HepG2 (cell line): ENCODE data around the gene CTNNA2. TPM values are rescaled to one million over a fixed set of nuclear protein-coding genes. Genes with fewer than 3 reads are reported as not detected.

Source experiments
- ATAC-seq: fragments of 200-7000 bp; cut with Tn5 transposase; 3 replicates; pipeline ENCODE4 v1.9.1; 2020; ENCODE audit warnings: mild to moderate bottlenecking, moderate library complexity
- BruUV-seq: library from RNA; stranded (reverse); fragments of 400-500 nt; replicated peaks from 2 replicates; lab custom pipeline; 2021; lab: Mats Ljungman, UMichigan
- CTCF ChIA-PET: fragments of 300-600 bp; formaldehyde crosslinking; extraction: SDS; loops from one replicate; lab custom pipeline; 2021; ENCODE audit warnings: low total read pairs, inconsistent platforms, low intra/inter-chr PET ratio; lab: Yijun Ruan, JAX
- POLR2A ChIA-PET: fragments of 350-600 bp; sonication (Branson Sonifier 250); formaldehyde crosslinking; loops from one replicate; lab custom pipeline; 2020; ENCODE audit warnings: antibody characterized with exemption, inconsistent platforms; lab: Yijun Ruan, JAX
- DNase-seq: peaks from one replicate; pipeline ENCODE4 v3.0.0-alpha.2; 2015; ENCODE audit warnings: low spot score
- FAIRE-seq: peaks from 3 replicates; lab custom pipeline; 2011; peaks lifted over from hg19 to GRCh38; lab: Jason Lieb, UNC
- H2AFZ ChIP-seq: one replicate; pipeline ENCODE4 v1.6.1; 2011; ENCODE audit warnings: low read length, inconsistent platforms
- H3K27ac ChIP-seq: fragments of 300-600 bp; 3 replicates; pipeline ENCODE4 v1.8.0; 2011; ENCODE audit warnings: mixed run types, mild to moderate bottlenecking, mixed read lengths, low read length, inconsistent platforms; ENCODE audit not compliant: insufficient read depth; ENCODE audit errors: extremely low read length
- H3K27me3 ChIP-seq, 2 experiments: fragments of 200-600 bp in 1 of 2; 2 replicates in 1 of 2; 3 replicates in 1 of 2; pipeline versions ENCODE4 v1.6.0 to v1.8.0; 2011; ENCODE audit warnings: low read length in 2 of 2, mild to moderate bottlenecking in 2 of 2, moderate library complexity in 2 of 2, inconsistent platforms in 1 of 2; ENCODE audit not compliant: insufficient read depth in 2 of 2, control insufficient read depth in 1 of 2
- H3K36me3 ChIP-seq, 2 experiments: fragments of 200-600 bp in 1 of 2; replicated peaks in 1 of 2; 2 replicates in 1 of 2; 3 replicates in 1 of 2; pipeline versions ENCODE4 v1.5.1 to v1.8.0; 2011; ENCODE audit warnings: low read length in 2 of 2, inconsistent platforms in 1 of 2; ENCODE audit not compliant: insufficient read depth in 2 of 2, control insufficient read depth in 1 of 2
- H3K4me1 ChIP-seq: 2 replicates; pipeline ENCODE4 v1.5.1; 2012; ENCODE audit warnings: low read length, inconsistent platforms; ENCODE audit not compliant: insufficient read depth
- H3K4me2 ChIP-seq: 2 replicates; pipeline ENCODE4 v1.6.0; 2011; ENCODE audit warnings: low read depth, low read length, inconsistent platforms
- H3K4me3 ChIP-seq, 3 experiments: fragments of 200-600 bp in 1 of 3; sonication (generic), shearing (Covaris generic) in 1 of 3; replicated peaks in 1 of 3; 2 replicates each; pipeline ENCODE4 v1.5.1; 2011 to 2016; ENCODE audit warnings: low read length in 3 of 3, inconsistent platforms in 2 of 3, low read depth in 2 of 3, mild to moderate bottlenecking in 2 of 3, control low read depth in 1 of 3, mixed read lengths in 1 of 3; ENCODE audit not compliant: insufficient read depth in 1 of 3
- H3K79me2 ChIP-seq: one replicate; pipeline ENCODE4 v1.6.1; 2011; ENCODE audit warnings: low read length, inconsistent platforms; ENCODE audit not compliant: insufficient read depth
- H3K9ac ChIP-seq: 2 replicates; pipeline ENCODE4 v1.6.0; 2011; ENCODE audit warnings: mild to moderate bottlenecking, low read depth, low read length, inconsistent platforms; ENCODE audit not compliant: insufficient read depth
- H3K9me3 ChIP-seq: 2 replicates; pipeline ENCODE4 v1.5.1; 2012; ENCODE audit warnings: mild to moderate bottlenecking, low read length
- H4K20me1 ChIP-seq: 2 replicates; pipeline ENCODE4 v1.6.0; 2011; ENCODE audit warnings: inconsistent platforms, mild to moderate bottlenecking, low read length, moderate library complexity; ENCODE audit not compliant: insufficient read depth
- DNMT3B ChIP-seq: conservative IDR thresholded peaks from 2 replicates; pipeline ENCODE4 v1.6.1; 2016; ENCODE audit warnings: missing biosample characterization, control low read depth
- HHEX ChIP-seq: IDR thresholded peaks from 2 replicates; pipeline ENCODE4 v1.6.1; 2016; ENCODE audit warnings: control low read depth
- KAT2B ChIP-seq: fragments of 150-350 bp; IDR thresholded peaks from 2 replicates; pipeline ENCODE4 v1.6.1; 2014; ENCODE audit warnings: low read depth, low read length, borderline replicate concordance
- MAFF ChIP-seq: IDR thresholded peaks from 2 replicates; pipeline ENCODE4 v1.6.1; 2011; ENCODE audit warnings: low read depth, low read length, improper control_type of control experiment
- MAFK ChIP-seq, 2 experiments: IDR thresholded peaks in 1 of 2; conservative IDR thresholded peaks in 1 of 2; 2 replicates each; pipeline ENCODE4 v1.6.1; 2011; ENCODE audit warnings: improper control_type of control experiment in 2 of 2, low read length in 2 of 2
- NCOR1 ChIP-seq: fragments of 200-600 bp; sonication (generic); IDR thresholded peaks from 2 replicates; pipeline ENCODE4 v1.7.0; 2017; ENCODE audit warnings: antibody characterized with exemption, low read length, borderline replicate concordance
- NFRKB ChIP-seq: fragments of 450-650 bp; IDR thresholded peaks from 2 replicates; pipeline ENCODE4 v1.6.1; 2017
- NR2F6 ChIP-seq, 2 experiments: IDR thresholded peaks; 2 replicates each; pipeline ENCODE4 v1.6.1; 2016; ENCODE audit warnings: antibody characterized with exemption in 1 of 2, mild to moderate bottlenecking in 1 of 2
- PAXIP1 ChIP-seq: sonication (generic); formaldehyde crosslinking; conservative IDR thresholded peaks from 2 replicates; pipeline ENCODE4 v1.4.0; 2020; ENCODE audit warnings: mild to moderate bottlenecking, missing genetic modification reagents, moderate library complexity
- RFX1 ChIP-seq: fragments of 450-650 bp; IDR thresholded peaks from 2 replicates; pipeline ENCODE4 v1.6.1; 2017
- SMAD1 ChIP-seq: sonication (generic); formaldehyde crosslinking; IDR thresholded peaks from 2 replicates; pipeline ENCODE4 v1.4.0; 2020; ENCODE audit warnings: missing genetic modification reagents, low read depth, mild to moderate bottlenecking, borderline replicate concordance
- SP2 ChIP-seq: sonication (generic); formaldehyde crosslinking; IDR thresholded peaks from 2 replicates; pipeline ENCODE4 v1.5.1; 2020; ENCODE audit warnings: mild to moderate bottlenecking, missing genetic modification reagents
- ZBTB7B ChIP-seq: sonication (generic); formaldehyde crosslinking; IDR thresholded peaks from 2 replicates; pipeline ENCODE4 v1.4.0; 2020; ENCODE audit warnings: missing genetic modification reagents
- ZNF282 ChIP-seq: fragments of 450-650 bp; IDR thresholded peaks from 2 replicates; pipeline ENCODE4 v1.6.1; 2018; ENCODE audit not compliant: partially characterized antibody
- ZNF580 ChIP-seq: IDR thresholded peaks from 2 replicates; pipeline ENCODE4 v1.6.1; 2016; ENCODE audit warnings: low read depth, borderline replicate concordance
- ZNF652 ChIP-seq: IDR thresholded peaks from 2 replicates; pipeline ENCODE4 v1.6.1; 2016; ENCODE audit warnings: low read depth, borderline replicate concordance
- ZNF749 ChIP-seq: sonication (generic); formaldehyde crosslinking; IDR thresholded peaks from 2 replicates; pipeline ENCODE4 v1.8.0; 2022; ENCODE audit warnings: mild to moderate bottlenecking, missing genetic modification reagents, moderate library complexity, borderline replicate concordance
- WGBS: methylation state at CpG from one replicate; pipeline ENCODE4 v1.1.6; 2017; ENCODE audit warnings: low lambda C conversion rate; 5-methylcytosine and 5-hydroxymethylcytosine counted together
- in situ Hi-C: cut with HindIII; loops from 2 replicates; pipeline ENCODE4 v1.10.0; 2017; ENCODE audit warnings: low pct_unique_long_range_greater_than_20kb; ENCODE audit not compliant: extremely low pct_ligation_motif_present
- intact Hi-C: fragments of 100-400 bp; cut with micrococcal nuclease; formaldehyde crosslinking; loops from one replicate; pipeline ENCODE4 v1.10.0; 2022; ENCODE audit not compliant: unreplicated experiment
- polyA plus RNA-seq, 8 experiments: library from polyadenylated mRNA; depleted of rRNA in 3 of 8; stranded (reverse) in 7 of 8; unstranded in 1 of 8; fragments of >200 nt; fragmentation: Illumina TruSeq in 4 of 8; extraction: Trizol in 4 of 8; gene quantifications; 2 replicates each; pipeline versions ENCODE4 v1.2.1 to v1.2.3, GENCODE V29; 2011 to 2016; ENCODE audit warnings: low read depth in 4 of 8, missing spikeins in 1 of 8, mixed read lengths in 1 of 8; ENCODE audit not compliant: insufficient read depth in 1 of 8
- total RNA-seq, 5 experiments: library from RNA; depleted of rRNA; stranded (reverse); fragments of >200 nt; fragmentation: Illumina TruSeq; extraction: Trizol; gene quantifications; 2 replicates each; pipeline ENCODE4 v1.2.3, GENCODE V29; 2016; ENCODE audit warnings: low read depth in 1 of 5
- TF ChIP-seq, protein P1 (sequence below): sonication (generic); formaldehyde crosslinking; IDR thresholded peaks from 2 replicates; pipeline ENCODE4 v1.9.0; 2022; ENCODE audit warnings: missing genetic modification reagents, mild to moderate bottlenecking, borderline replicate concordance
- TF ChIP-seq, protein P2 (sequence below): sonication (generic); formaldehyde crosslinking; IDR thresholded peaks from 2 replicates; pipeline ENCODE4 v1.4.0; 2020; ENCODE audit warnings: mild to moderate bottlenecking, missing genetic modification reagents

Gene CTNNA2
- total and polyA plus RNA-seq, 2 of the 13 experiments (the other 11 are each of a cell fraction or from before 2014, with no cell fraction given) = not detected

DNA sequence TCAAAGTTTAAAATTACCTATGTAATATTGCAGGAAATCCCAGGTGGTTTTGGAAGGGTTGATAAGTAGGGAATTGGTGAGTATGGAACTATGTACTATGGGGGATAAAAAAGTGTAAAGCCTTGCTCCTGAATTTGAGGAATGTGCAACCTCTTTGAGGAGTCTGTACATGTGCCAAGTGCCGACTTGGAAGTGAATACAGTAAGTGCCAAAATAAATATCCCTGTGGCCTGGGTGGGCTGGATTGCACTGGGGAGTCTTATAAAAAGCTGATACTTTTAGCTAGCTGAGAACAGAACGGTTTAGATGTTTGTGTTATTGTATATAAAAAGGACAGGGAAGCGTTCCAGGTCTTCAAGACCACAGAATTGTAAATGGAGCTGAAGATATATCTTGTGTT is 1108.8 kb downstream of the CTNNA2 start (continued):
- TF ChIP-seq NFRKB = no peak

- intact Hi-C loops (no loop called here), in situ Hi-C loops (no loop called here)
- no peak for FAIRE-seq
- Histone ChIP-seq H4K20me1 (no peaks in the 10 kb centered on the region), H3K4me2 (no peak overlapping the region), H3K4me1 (no peaks in the 10 kb centered on the region), H3K79me2 (no peaks in the 10 kb centered on the region), H3K9ac (no peak overlapping the region), H3K4me3 (no peak overlapping the region), H3K9me3 (peaks cover 94% of the 10 kb centered on the region), H3K27ac (no peak overlapping the region), H3K27me3 (no peaks in the 10 kb centered on the region), H3K36me3 (no peaks in the 10 kb centered on the region), H2AFZ (no peak overlapping the region)
- ChIA-PET CTCF (no interaction called here), POLR2A (no interaction called here)
- DNase-seq = no peak
- WGBS = 2% methylated on average over 3 of the region's 3 CpGs
- no TSS peak for BruUV-seq
- ATAC-seq = no peak
- TF ChIP-seq, protein P1, sequence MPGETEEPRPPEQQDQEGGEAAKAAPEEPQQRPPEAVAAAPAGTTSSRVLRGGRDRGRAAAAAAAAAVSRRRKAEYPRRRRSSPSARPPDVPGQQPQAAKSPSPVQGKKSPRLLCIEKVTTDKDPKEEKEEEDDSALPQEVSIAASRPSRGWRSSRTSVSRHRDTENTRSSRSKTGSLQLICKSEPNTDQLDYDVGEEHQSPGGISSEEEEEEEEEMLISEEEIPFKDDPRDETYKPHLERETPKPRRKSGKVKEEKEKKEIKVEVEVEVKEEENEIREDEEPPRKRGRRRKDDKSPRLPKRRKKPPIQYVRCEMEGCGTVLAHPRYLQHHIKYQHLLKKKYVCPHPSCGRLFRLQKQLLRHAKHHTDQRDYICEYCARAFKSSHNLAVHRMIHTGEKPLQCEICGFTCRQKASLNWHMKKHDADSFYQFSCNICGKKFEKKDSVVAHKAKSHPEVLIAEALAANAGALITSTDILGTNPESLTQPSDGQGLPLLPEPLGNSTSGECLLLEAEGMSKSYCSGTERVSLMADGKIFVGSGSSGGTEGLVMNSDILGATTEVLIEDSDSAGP (CRISPR knock-in tag) = no peak
- no peak for TF ChIP-seq NCOR1
- no peak for TF ChIP-seq SMAD1 (CRISPR knock-in tag)
- no peak for TF ChIP-seq ZBTB7B
- no peak for TF ChIP-seq RFX1
- TF ChIP-seq NR2F6 (IDR thresholded peaks at IDR 0.05) = no peak
- TF ChIP-seq NR2F6 (CRISPR knock-in tag; IDR thresholded peaks at IDR 0.05) = no peak
- no peak for TF ChIP-seq HHEX
- peak; percentile 42 to 80 for TF ChIP-seq MAFK (conservative IDR thresholded peaks at IDR 0.05 in 1 of 2, IDR thresholded peaks at IDR 0.05 in 1 of 2; ENCODE audit: low read length in 2 of 2)
- TF ChIP-seq DNMT3B = no peak
- TF ChIP-seq ZNF749 (CRISPR knock-in tag) = no peak
- TF ChIP-seq ZNF652 = no peak
- TF ChIP-seq KAT2B = no peak
- TF ChIP-seq ZNF580 (CRISPR knock-in tag) = no peak
- TF ChIP-seq, protein P2, sequence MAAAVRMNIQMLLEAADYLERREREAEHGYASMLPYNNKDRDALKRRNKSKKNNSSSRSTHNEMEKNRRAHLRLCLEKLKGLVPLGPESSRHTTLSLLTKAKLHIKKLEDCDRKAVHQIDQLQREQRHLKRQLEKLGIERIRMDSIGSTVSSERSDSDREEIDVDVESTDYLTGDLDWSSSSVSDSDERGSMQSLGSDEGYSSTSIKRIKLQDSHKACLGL = no peak
- no peak for TF ChIP-seq ZNF282
- TF ChIP-seq PAXIP1 (CRISPR knock-in tag) = no peak
- no peak for TF ChIP-seq SP2 (CRISPR knock-in tag)
- TF ChIP-seq MAFF = peak; percentile 54
Measured at GRCh38 chr2:80624062-80624461, 1111.2 kb downstream of the CTNNA2 start.
